ENCODE measurements around the gene BRSK2. TPM values are rescaled to one million over a fixed set of nuclear protein-coding genes. Genes with fewer than 3 reads are reported as not detected.

Gene BRSK2
- total RNA-seq, 1 donor from 2014 or later = 7.1 TPM

GRCh38 chr11:1412377-1413095 is 22.8 kb downstream of the BRSK2 start:
- H2AFZ ChIP-seq (ENCODE audit: low read depth, low read length) = no peak overlapping the region
- H3K79me2 ChIP-seq (ENCODE audit: insufficient read depth, low read length) = no peaks in the 10 kb centered on the region
- no peak overlapping the region for H3K27ac ChIP-seq (ENCODE audit: low read depth, low read length)
- DNase-seq (ENCODE audit: low read depth) (no peak), FAIRE-seq (no peak)
- Mint-ChIP-seq H3K4me1 (ENCODE audit: low read depth, unreplicated experiment) (no peaks in the 10 kb centered on the region), H3K27ac (ENCODE audit: unreplicated experiment) (no peak overlapping the region), H3K4me3 (ENCODE audit: unreplicated experiment) (no peak overlapping the region), H3K9me3 (ENCODE audit: unreplicated experiment) (peaks cover 9% of the 10 kb centered on the region), H3K36me3 (ENCODE audit: low read depth, unreplicated experiment) (peaks cover 11% of the 10 kb centered on the region), H3K27me3 (ENCODE audit: low read depth, unreplicated experiment) (peaks cover 2% of the 10 kb centered on the region)
- no peak overlapping the region for H3K4me2 ChIP-seq (ENCODE audit: low read length)
- peaks cover 9% of the 10 kb centered on the region for H3K9me3 ChIP-seq (ENCODE audit: insufficient read depth, low read depth, low read length)
- H3K4me3 ChIP-seq (ENCODE audit: insufficient read depth, low read depth, low read length) = no peak overlapping the region
- H3K36me3 ChIP-seq (ENCODE audit: insufficient read depth, low read length) = no peaks in the 10 kb centered on the region
- H3K4me1 ChIP-seq (ENCODE audit: insufficient read depth, low read length) = no peaks in the 10 kb centered on the region
- H3K27me3 ChIP-seq (ENCODE audit: insufficient read depth, low read length) = no peaks in the 10 kb centered on the region
- no peaks in the 10 kb centered on the region for H4K20me1 ChIP-seq (ENCODE audit: insufficient read depth, low read length)
- no peak overlapping the region for H3K9ac ChIP-seq (ENCODE audit: low read length)
- no peak for TF ChIP-seq CTCF (IDR thresholded peaks at IDR 0.05; ENCODE audit: insufficient read depth, low read depth, low read length)
- no peak for TF ChIP-seq EZH2 (IDR thresholded peaks at IDR 0.05; ENCODE audit: insufficient read depth, low read length)

DNA sequence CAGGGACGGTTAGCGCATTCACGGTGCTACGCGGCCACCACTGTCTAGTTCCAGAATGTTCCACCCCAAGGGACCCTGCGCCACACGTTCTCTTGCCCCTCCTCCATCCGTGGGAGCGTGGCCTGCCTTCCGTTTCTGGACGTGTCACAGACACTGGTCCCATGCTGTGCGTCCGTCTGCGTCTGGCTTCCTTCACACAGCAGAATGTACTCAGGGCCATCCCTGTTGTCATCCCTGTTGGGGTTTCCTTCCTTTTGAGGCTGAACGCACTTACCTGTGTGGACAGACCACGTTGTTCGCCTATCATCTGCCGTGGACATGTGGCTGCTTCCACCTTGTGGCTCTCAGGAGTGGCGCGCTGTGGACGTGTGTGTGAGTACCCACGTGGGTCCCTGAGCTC is 24.9 kb downstream of the BRSK2 start:
- Mint-ChIP-seq H3K4me1 (ENCODE audit: low read depth, unreplicated experiment) (no peaks in the 10 kb centered on the region), H3K36me3 (ENCODE audit: low read depth, unreplicated experiment) (peaks cover 14% of the 10 kb centered on the region)

More for the DNA sequence above, 24.9 kb downstream of the BRSK2 start:
- Mint-ChIP-seq H3K9me3 (ENCODE audit: unreplicated experiment) (peaks cover 20% of the 10 kb centered on the region), H3K27ac (ENCODE audit: unreplicated experiment) (peak overlapping the region; percentile 34), H3K27me3 (ENCODE audit: low read depth, unreplicated experiment) (no peaks in the 10 kb centered on the region), H3K4me3 (ENCODE audit: unreplicated experiment) (no peak overlapping the region)
- H3K27me3 ChIP-seq (ENCODE audit: insufficient read depth, low read length) = no peaks in the 10 kb centered on the region
- no peak for DNase-seq (ENCODE audit: low read depth)
- H4K20me1 ChIP-seq (ENCODE audit: insufficient read depth, low read length) = no peaks in the 10 kb centered on the region
- H3K27ac ChIP-seq (ENCODE audit: low read depth, low read length) = no peak overlapping the region
- FAIRE-seq = no peak
- TF ChIP-seq CTCF (IDR thresholded peaks at IDR 0.05; ENCODE audit: insufficient read depth, low read depth, low read length) = no peak
- TF ChIP-seq EZH2 (IDR thresholded peaks at IDR 0.05; ENCODE audit: insufficient read depth, low read length) = no peak
- H3K4me3 ChIP-seq (ENCODE audit: insufficient read depth, low read depth, low read length) = no peak overlapping the region
- peaks cover 13% of the 10 kb centered on the region for H3K9me3 ChIP-seq (ENCODE audit: insufficient read depth, low read depth, low read length)
- H3K4me1 ChIP-seq (ENCODE audit: insufficient read depth, low read length) = no peaks in the 10 kb centered on the region
- H3K4me2 ChIP-seq (ENCODE audit: low read length) = no peak overlapping the region
- no peaks in the 10 kb centered on the region for H3K36me3 ChIP-seq (ENCODE audit: insufficient read depth, low read length)
- no peak overlapping the region for H3K9ac ChIP-seq (ENCODE audit: low read length)
- H3K79me2 ChIP-seq (ENCODE audit: insufficient read depth, low read length) = no peaks in the 10 kb centered on the region
- H2AFZ ChIP-seq (ENCODE audit: low read depth, low read length) = no peak overlapping the region
